ENCODE measurements around the gene PSMD2.

The PSMD2 gene

DNA sequence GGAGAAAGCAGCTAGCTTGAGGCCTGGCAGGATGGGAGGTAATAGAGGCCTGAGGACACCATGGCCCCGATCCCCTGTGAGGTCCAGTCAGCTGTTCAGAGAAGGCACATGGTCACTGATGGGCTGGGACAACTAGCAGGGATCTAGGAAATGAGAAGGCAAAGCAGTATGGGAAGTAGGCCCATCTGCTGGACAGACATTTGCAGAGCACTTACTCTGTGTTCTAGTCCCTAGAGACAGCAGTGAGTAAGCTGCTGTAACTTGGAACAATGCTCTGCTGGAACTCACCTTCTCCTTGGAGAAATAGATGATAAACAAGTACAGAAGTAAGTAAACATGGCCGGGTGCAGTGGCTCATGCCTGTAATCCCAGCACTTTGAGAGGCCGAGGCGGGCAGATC is 16.1 kb upstream of the PSMD2 start:
- DNase-seq (ENCODE audit: low spot score) = no peak

DNA sequence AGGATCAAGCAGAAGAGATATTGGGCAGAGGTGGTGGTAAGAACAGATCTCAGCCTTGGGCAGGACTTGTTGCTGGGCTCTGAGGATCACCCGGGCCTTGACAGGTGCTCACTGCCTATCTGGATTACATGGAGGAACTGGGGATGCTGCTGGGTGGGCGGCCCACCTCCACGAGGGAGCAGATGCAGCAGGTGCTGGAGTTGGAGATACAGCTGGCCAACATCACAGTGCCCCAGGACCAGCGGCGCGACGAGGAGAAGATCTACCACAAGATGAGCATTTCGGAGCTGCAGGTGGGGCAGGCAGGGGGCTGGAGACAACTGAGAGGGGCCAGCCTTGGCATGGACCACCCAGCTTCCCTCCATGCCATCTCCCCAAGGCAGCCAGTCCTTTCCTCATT is 15.4 kb upstream of the PSMD2 start:
- no peak for DNase-seq (ENCODE audit: low spot score)

DNA sequence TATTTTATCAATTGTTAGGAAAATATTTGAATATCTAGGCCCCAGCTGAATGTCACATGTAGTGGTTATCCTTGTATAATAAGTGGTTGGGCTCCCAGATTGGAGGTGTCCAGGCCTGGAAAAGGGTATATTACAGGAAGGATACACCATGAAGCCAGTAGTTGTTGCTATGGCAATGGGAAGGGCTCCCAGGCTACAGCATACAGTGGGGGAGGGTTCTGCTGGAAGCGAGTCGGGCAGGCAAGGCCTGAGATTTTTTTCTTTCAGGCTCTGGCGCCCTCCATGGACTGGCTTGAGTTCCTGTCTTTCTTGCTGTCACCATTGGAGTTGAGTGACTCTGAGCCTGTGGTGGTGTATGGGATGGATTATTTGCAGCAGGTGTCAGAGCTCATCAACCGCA is 14.3 kb upstream of the PSMD2 start:
- peak; percentile 88 for DNase-seq (ENCODE audit: low spot score)

DNA sequence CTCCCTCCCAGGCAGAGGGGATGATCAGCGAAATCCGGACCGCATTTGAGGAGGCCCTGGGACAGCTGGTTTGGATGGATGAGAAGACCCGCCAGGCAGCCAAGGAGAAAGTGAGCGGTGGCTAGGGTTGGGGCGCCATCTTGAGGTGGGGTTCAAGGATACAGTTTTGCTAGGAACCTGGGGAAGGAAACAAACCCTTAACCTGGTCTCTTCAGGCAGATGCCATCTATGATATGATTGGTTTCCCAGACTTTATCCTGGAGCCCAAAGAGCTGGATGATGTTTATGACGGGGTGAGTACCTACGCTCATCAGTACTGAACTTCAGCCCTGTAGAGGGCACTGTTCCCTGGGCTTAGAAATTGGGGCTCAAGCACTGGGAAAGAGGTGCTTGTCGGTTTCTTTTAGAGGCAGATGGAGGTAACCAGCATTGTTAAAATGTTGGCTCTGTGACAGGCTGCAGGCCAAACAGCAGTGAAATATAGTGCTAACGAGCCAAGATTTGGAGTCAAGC is 9.6 kb upstream of the PSMD2 start:
- peak; percentile 88 for DNase-seq (ENCODE audit: low spot score)

DNA sequence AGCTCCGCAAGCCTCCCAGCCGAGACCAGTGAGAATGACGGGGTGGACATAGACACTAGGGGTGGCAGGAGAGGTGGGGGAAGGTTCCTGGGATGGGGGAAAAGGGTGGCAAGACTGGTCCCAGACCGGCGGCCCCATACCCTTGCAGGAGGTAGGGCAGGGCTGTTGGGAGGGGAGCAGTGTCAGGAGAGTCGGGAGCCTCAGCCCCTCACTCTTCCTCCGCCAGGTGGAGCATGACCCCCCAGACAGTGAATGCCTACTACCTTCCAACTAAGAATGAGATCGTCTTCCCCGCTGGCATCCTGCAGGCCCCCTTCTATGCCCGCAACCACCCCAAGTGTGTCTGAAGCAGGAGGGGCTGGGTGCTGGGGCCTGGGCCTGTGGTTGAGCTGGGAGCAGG is 8.7 kb upstream of the PSMD2 start:
- no peak for DNase-seq (ENCODE audit: low spot score)

DNA sequence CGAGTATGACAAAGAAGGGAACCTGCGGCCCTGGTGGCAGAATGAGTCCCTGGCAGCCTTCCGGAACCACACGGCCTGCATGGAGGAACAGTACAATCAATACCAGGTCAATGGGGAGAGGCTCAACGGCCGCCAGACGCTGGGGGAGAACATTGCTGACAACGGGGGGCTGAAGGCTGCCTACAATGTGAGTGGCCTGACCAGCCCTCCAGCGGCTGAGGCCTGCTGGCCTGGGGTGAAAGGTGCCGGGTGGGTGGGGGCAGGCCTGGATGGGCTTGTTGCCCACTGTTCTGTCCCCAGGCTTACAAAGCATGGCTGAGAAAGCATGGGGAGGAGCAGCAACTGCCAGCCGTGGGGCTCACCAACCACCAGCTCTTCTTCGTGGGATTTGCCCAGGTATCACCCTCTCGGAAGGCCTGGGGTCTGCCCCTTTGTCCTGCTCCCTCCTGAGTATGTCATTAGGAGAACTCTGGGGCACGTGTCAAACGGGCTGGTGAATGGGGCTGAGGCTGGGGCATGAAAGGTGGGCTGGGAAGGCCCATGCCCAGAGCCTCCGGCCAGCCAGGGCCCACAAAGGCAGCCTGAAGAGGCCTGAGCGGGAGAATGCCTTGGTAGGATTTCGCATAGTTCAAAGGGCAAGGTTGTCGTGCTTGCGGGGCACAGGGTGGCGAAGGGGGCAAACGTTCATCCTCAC is 7.8 kb upstream of the PSMD2 start:
- no peak for DNase-seq (ENCODE audit: low spot score)

DNA sequence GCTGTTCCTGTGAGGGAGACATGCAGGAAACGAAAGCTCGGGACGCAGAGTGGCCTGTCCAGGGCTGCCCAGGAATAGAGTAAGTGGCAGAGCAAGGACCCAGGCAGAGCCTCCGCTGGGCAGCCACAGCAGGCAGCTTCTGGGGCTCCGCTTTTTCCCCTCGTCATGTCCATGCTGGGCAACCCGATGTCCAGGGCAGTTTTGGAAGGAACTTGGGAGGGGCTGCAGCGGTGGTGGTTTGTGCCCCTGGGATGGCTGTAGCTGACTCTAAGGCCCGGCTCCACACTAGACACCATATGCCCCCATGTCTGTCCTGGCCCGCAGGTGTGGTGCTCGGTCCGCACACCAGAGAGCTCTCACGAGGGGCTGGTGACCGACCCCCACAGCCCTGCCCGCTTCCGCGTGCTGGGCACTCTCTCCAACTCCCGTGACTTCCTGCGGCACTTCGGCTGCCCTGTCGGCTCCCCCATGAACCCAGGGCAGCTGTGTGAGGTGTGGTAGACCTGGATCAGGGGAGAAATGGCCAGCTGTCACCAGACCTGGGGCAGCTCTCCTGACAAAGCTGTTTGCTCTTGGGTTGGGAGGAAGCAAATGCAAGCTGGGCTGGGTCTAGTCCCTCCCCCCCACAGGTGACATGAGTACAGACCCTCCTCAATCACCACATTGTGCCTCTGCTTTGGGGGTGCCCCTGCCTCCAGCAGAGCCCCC is 7.1 kb upstream of the PSMD2 start:
- no peak for DNase-seq (ENCODE audit: low spot score)

DNA sequence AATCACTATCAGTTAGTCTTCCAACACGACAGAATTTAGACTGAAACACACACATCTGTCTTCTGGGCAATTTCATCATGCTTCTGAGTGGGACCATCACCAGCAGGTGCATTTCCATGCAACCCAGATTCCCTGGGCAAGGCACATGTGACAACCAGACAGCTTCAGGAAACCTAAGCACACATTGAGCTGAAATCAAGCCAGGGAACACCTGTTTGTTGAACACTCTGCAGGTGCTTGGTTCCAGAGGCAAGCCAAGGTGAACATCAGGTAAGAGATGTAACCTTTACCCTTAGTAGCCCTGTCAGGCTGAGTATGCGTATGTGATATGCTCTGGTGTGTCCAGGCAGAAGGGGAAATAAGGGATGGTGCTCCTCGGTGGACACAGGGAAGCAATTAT is 3.3 kb upstream of the PSMD2 start:
- DNase-seq (ENCODE audit: low spot score) = no peak

DNA sequence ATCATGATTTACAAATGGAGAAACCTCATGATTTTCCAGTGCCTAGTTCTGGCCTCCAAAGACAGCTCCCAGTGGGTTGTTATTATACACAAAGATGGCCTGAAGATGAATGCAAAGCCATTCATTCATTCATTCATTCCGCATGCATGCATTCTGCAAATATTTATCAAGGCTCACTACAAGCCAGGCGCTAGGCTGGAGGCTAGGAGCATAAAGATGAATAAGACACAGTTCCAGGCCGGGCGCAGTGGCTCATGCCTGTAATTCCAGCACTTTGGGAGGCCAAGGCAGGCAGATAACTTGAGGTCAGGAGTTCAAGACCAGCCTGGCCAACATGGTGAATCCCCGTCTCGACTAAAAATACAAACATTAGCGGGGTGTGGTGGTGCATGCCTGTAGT is 2.4 kb upstream of the PSMD2 start:
- no peak for DNase-seq (ENCODE audit: low spot score)

DNA sequence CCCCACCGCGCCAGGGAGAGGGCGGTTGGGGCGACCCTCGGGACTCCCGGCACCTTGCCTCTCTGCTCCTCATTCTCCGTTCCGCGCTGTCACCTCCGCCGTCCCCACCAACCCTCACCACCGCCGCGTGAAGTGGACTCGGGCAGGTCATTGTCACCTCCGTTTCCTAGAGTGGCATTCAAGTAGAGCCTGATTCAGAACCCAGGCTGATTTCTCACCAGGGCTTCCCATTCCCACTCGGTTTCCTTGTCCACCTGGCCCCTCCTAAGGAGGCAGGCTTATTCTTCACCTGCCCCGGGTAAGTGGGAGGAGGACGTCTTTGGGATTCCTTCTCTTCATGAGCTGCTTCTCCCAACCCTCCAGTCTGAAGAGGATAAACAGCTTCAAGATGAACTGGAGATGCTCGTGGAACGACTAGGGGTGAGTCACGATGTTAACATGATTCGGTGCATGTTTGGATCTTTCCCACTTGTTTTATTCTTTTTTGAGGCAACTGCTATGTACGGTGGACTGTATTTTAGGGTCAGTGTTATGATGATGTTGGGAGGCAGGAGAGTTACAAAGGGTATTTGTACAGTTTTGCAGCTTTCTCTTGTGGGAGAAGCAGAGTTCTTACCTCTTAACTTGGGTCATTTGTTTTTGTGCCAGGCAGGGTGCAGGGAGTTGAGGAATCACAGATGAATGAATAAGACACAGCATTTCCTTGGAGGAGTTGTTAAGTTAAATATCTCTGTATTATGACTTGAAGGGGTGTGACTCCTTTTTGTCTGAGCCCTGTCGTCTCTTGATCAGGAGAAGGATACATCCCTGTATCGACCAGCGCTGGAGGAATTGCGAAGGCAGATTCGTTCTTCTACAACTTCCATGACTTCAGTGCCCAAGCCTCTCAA is 692 bp downstream of the PSMD2 start:
- DNase-seq (ENCODE audit: low spot score) = no peak

DNA sequence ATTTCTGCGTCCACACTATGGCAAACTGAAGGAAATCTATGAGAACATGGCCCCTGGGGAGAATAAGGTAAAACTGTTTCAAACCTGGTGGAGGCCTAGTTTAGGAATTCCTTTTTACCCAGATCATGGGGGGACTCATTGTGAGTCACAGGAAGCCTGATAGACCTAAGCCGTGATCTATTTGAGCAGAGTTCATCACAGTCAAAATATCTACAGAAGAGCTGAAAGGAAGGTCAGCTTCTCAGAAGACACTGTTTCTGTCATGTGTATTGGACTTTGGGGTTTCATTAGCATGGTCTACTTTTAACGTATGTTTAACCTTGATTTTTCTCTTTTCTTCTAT is 1.3 kb downstream of the PSMD2 start:
- no peak for DNase-seq (ENCODE audit: low spot score)

DNA sequence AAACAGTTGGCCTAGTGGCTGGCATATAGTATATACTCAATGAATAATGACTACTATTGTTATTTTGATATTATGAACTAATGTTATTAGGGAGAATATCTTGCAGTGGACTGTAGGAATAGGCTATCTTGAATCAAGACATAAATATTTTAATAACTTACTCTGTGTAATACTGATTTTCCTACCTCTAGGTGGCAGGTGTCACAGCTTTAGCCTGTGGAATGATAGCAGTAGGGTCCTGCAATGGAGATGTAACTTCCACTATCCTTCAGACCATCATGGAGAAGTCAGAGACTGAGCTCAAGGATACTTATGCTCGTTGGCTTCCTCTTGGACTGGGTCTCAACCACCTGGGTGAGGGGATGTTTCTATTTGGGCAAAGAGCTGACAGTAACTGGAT is 6.5 kb downstream of the PSMD2 start:
- no peak for DNase-seq (ENCODE audit: low spot score)

DNA sequence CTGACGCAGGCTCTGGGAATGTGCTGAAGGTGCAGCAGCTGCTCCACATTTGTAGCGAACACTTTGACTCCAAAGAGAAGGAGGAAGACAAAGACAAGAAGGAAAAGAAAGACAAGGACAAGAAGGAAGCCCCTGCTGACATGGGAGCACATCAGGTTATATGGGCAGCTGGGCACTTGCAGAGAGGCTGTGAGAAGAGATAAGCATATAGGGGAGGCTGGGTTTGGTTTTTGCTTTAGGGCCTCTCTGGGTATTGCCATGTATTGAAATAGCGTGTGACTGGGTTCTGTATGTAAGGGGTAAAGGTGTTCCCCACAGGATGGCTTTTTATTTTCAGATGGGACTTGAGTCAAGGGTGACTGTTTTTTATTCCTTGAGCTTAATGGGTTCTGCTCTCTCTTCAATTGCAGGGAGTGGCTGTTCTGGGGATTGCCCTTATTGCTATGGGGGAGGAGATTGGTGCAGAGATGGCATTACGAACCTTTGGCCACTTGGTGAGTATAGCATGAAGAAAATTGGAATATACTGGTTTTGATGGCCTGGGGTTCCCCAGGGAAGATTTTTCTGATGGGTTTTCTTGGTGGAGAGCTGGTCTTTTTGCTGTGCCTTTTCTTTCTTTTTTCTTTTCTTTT is 7.4 kb downstream of the PSMD2 start:
- no peak for DNase-seq (ENCODE audit: low spot score)

DNA sequence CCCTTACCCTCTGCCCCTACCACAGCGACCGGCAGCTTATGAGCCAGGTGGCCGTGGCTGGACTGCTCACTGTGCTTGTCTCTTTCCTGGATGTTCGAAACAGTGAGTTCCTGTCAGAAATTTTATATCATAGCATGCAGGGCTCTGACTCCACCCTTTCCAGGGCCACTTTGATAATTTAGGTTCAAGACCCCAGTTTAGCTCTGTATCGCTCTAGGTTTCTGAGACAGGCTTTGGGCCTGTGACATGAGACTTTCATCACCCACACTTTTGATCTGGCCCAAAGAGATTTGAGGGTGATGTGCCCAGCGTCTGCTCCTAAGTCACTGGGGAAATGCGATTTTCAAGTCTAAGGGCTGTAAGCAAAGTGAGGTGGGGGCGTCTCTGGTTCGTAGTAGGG is 8.9 kb downstream of the PSMD2 start:
- DNase-seq (ENCODE audit: low spot score) = no peak

DNA sequence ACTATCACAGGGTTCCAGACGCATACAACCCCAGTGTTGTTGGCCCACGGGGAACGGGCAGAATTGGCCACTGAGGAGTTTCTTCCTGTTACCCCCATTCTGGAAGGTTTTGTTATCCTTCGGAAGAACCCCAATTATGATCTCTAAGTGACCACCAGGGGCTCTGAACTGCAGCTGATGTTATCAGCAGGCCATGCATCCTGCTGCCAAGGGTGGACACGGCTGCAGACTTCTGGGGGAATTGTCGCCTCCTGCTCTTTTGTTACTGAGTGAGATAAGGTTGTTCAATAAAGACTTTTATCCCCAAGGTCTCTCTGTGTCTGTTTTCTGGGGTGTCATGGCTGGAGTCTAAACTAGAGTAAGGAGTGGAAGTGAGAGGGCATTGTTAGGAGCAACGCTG is 9.7 kb downstream of the PSMD2 start:
- no peak for DNase-seq (ENCODE audit: low spot score)

DNA sequence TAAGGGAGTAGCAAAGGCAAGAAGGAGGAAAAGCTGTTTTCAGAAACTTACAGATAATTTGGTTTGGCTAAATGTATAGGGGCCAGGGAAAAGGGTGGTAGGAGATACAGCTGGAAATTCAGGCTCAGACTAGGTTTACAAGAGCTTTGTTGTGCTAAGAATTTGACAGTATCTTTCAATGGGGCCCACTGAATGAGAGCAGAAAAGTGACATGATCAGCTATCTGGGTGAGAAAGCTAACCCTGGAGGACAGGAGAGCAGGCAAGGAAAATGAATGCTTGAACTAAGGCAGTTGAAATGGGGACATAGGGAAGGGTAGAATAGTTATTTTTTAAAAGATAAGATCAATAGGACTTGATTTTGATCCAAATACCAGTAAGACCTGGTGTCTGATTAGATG is 12.6 kb downstream of the PSMD2 start:
- no peak for DNase-seq (ENCODE audit: low spot score)

DNA sequence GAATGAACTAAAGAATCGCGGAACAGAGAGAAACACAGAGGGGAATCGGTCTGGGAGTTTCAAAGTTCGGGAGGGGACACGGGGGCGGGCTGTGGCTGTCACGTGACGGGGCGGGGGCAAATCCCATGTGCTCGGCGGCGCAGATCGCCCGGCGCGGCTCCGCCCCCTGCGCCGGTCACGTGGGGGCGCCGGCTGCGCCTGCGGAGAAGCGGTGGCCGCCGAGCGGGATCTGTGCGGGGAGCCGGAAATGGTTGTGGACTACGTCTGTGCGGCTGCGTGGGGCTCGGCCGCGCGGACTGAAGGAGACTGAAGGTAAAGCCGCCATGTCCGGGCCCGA is 15.3 kb downstream of the PSMD2 start, which contains the start of gene EIF4G1:
Gene EIF4G1 (plus strand): TSS at position 244 of the 337 bp plus-strand sequence. CDS start 1,191 bp downstream, outside the sequence.
- DNase-seq (ENCODE audit: low spot score) = peak; percentile 99

DNA sequence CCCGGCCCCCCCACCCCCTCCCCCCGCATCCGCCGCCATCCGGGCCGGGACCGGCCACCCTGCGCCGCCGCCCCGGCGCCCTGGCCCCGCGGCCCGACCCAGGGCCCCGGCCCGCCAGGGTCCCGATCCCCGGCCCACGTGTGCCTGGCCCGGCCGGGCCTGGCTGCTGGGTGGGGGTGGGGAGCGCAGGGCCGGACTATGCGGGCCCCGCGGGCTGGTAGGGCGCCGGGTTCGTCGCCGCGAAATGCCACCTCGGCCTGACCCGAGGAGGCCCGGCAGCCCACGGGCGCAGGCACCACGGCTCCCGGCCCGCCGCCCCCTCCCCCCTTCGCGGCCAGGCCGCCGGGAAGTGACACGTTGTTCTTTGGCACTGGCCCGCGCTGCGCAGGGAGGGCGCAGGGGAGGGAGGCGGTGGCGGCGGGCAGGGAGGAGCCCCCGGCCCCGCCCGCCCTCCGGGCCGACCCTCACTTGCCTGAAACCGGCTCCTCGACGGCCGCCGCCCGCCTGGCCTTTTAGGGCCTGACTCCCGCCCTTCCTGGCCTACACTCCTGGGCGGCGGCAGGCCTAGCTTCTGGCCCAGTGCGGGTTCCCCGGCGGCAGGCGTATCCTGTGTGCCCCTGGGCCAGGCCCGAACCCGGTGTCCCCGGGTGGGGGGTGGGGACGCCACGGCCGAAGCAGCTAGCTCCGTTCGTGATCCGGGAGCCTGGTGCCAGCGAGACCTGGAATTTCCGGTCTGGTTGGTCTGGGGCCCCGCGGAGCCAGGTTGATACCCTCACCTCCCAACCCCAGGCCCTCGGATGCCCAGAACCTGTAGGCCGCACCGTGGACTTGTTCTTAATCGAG is 15.9 kb downstream of the PSMD2 start:
- peak; percentile 80 for DNase-seq (ENCODE audit: low spot score)

DNA sequence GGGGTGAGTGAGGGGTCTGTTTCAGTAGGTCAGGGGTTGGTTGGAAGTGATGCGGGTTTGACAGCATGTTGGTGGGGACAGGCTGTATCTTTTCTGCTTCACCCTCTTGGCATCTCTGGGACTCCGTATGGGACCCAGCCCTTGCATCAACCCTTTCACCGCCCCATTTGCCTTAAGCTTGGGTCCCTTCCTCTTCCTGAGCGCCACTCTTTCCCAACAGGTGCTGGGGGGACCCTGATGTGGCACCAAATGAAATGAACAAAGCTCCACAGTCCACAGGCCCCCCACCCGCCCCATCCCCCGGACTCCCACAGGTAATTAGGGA is 16.5 kb downstream of the PSMD2 start:
- DNase-seq (ENCODE audit: low spot score) = no peak

DNA sequence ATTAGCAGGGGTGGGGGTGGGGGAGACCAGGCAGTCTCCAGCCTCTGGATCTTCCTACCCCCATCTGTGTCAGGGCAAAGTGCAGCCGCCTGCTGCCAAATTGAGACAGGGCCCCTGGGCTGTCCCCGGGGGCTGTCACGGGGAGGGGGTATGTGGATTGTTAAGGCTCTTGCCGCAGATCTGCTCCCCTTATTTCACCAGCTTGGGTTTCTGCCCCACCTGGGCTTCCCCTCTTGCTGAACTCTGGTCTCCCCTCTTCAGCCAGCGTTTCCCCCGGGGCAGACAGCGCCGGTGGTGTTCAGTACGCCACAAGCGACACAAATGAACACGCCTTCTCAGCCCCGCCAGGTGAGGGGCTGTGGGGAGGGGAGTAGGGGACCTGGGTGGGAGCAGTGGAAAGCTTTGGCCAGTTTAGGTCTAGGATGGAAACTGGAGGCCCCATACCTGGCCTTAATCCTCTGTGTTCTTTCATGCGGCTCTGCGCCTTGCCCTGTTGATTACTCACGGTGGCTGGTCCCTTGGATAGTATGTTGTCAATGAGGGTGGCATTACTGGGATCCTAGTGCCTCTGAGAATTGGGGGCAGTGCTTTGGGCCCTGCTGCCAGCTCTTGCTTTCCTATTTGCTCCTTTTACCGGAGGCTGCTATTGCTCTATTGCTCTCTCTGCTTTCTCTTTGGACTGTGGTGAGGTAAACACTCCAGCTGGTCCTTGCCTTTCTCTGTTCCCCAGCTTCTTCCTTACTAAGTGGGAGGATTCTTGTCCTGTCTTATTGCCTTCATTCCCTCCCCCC is 17.0 kb downstream of the PSMD2 start:
- DNase-seq (ENCODE audit: low spot score) = no peak

DNA sequence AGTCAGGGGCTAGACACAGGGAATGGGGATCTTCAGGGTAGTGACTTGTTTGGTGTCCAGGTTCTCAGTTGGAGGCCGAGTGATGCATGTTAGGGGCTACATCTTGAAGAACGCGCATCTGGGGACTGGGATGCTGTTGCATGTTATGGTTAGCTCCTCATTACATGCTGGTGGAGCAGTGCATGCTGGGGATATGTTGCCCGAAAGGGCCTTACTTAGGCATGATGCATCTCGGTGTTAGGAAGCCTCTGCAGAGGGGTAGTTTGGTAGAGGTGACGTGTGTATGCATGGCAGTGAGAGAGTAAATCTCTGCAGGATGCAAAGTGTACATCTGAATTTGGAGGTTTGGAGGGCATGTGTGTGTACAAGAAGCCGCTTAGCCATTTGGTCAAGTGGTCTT is 17.8 kb downstream of the PSMD2 start:
- no peak for DNase-seq (ENCODE audit: low spot score)

All from D341Med (cell line).